NB4 (cell line): ENCODE data around the gene KCTD5.

Source experiments
- MYC ChIP-seq: IDR thresholded peaks from 2 replicates; pipeline ENCODE4 v1.6.1; 2011; ENCODE audit warnings: low read depth, low read length
- POLR2A ChIP-seq: IDR thresholded peaks from 2 replicates; pipeline ENCODE4 v1.6.1; 2011; ENCODE audit warnings: mild to moderate bottlenecking; ENCODE audit not compliant: insufficient read length; ENCODE audit errors: extremely low read depth
- TF ChIP-seq, protein P1 (sequence below): IDR thresholded peaks from one replicate; pipeline ENCODE4 v1.5.1; 2012; ENCODE audit warnings: low read depth, low read length

GRCh38 chr16:2698103-2698870, 16.0 kb downstream of the KCTD5 start:
- TF ChIP-seq, protein P1, sequence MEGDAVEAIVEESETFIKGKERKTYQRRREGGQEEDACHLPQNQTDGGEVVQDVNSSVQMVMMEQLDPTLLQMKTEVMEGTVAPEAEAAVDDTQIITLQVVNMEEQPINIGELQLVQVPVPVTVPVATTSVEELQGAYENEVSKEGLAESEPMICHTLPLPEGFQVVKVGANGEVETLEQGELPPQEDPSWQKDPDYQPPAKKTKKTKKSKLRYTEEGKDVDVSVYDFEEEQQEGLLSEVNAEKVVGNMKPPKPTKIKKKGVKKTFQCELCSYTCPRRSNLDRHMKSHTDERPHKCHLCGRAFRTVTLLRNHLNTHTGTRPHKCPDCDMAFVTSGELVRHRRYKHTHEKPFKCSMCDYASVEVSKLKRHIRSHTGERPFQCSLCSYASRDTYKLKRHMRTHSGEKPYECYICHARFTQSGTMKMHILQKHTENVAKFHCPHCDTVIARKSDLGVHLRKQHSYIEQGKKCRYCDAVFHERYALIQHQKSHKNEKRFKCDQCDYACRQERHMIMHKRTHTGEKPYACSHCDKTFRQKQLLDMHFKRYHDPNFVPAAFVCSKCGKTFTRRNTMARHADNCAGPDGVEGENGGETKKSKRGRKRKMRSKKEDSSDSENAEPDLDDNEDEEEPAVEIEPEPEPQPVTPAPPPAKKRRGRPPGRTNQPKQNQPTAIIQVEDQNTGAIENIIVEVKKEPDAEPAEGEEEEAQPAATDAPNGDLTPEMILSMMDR, result no peak
- no peak for TF ChIP-seq POLR2A
- no peak for TF ChIP-seq MYC
